ENCODE data around the gene CYP2A7. TPM values are rescaled to one million over a fixed set of nuclear protein-coding genes. Genes with fewer than 3 reads are reported as not detected.

The CYP2A7 gene
- total and polyA plus RNA-seq, 2 of the 8 experiments (the other 6 are each of a cell fraction or from before 2014, with no cell fraction given): 0.23 TPM; not detected in 1

GRCh38 chr19:40906512-40906911 is 24.5 kb upstream of the CYP2A7 start:
- no peak for TF ChIP-seq TAF1 (IDR thresholded peaks at IDR 0.05; ENCODE audit: low read depth, low read length)
- no peak for TF ChIP-seq TAF7 (optimal IDR thresholded peaks at IDR 0.05; ENCODE audit: borderline replicate concordance, low read depth, low read length)
- TF ChIP-seq FOSL1 (IDR thresholded peaks at IDR 0.05; ENCODE audit: insufficient read depth, low read depth, low read length): no peak
- no peak for TF ChIP-seq SRF (IDR thresholded peaks at IDR 0.05; ENCODE audit: low read depth, low read length)
- TF ChIP-seq RXRA (IDR thresholded peaks at IDR 0.05; ENCODE audit: insufficient read depth, low read depth, low read length): no peak
- TF ChIP-seq USF2 (IDR thresholded peaks at IDR 0.05; ENCODE audit: low read length): no peak
- no peak for TF ChIP-seq POU5F1 (IDR thresholded peaks at IDR 0.05; ENCODE audit: low read depth, low read length)
- no peak for TF ChIP-seq CHD2 (IDR thresholded peaks at IDR 0.05; ENCODE audit: low read length)
- FAIRE-seq: no peak
- no peak overlapping the region for H2BK15ac ChIP-seq (ENCODE audit: low read length)

More at GRCh38 chr19:40906512-40906911, 24.5 kb upstream of the CYP2A7 start:
- H3K27ac ChIP-seq (ENCODE audit: low read depth, low read length): no peak overlapping the region
- no peak overlapping the region for H4K5ac ChIP-seq (ENCODE audit: insufficient read length, low read depth, low read length)
- H3K4me2 ChIP-seq (ENCODE audit: insufficient read depth in 1 of 2, low read depth in 2 of 2, low read length in 2 of 2): no peak overlapping the region
- no peak overlapping the region for H2BK5ac ChIP-seq (ENCODE audit: low read depth, low read length)
- H2BK120ac ChIP-seq (replicated peaks; ENCODE audit: low read depth, low read length): no peak overlapping the region
- no peak overlapping the region for H2AK5ac ChIP-seq (ENCODE audit: low read depth, low read length)
- H3K18ac ChIP-seq (ENCODE audit: extremely low read depth, low read length): no peak overlapping the region
- H3K23ac ChIP-seq (ENCODE audit: insufficient read length): no peak overlapping the region
- no peak overlapping the region for H2BK20ac ChIP-seq (ENCODE audit: low read length)
- no peaks in the 10 kb centered on the region for H4K20me1 ChIP-seq (replicated peaks in 1 of 2; ENCODE audit: control insufficient read depth in 1 of 2, insufficient read depth in 2 of 2, low read length in 2 of 2)
- H3K23me2 ChIP-seq (ENCODE audit: low read depth, low read length): no peaks in the 10 kb centered on the region
- no peak overlapping the region for H3K4ac ChIP-seq (replicated peaks; ENCODE audit: insufficient read length, low read depth, low read length)
- no peaks in the 10 kb centered on the region for H3K79me1 ChIP-seq (ENCODE audit: low read depth, low read length)
- no peaks in the 10 kb centered on the region; a peak in 1 of 7 replicates for H3K27me3 ChIP-seq (replicated peaks in 1 of 4; ENCODE audit: control insufficient read depth in 3 of 4, extremely low read depth in 1 of 4, insufficient read depth in 3 of 4, low read length in 3 of 4)
- no peak overlapping the region for H3K4me3 ChIP-seq (ENCODE audit: extremely low read depth in 1 of 4, insufficient read depth in 2 of 4, low read depth in 3 of 4, low read length in 4 of 4)
- no peak overlapping the region for H3K9ac ChIP-seq (replicated peaks in 1 of 4; ENCODE audit: extremely low read depth in 1 of 4, low read depth in 3 of 4, low read length in 3 of 4)
- no peaks in the 10 kb centered on the region for H3K79me2 ChIP-seq (ENCODE audit: control insufficient read depth in 1 of 2, insufficient read depth in 2 of 2, low read length in 2 of 2)
- CTCF ChIA-PET (ENCODE audit: partially characterized antibody): interaction anchor here (1.3 to 2.1 kb wide), 3 partner anchors 86 to 238 kb away, joined by 3 to 5 read pairs (median 5); partner anchors contain the start of genes COQ8B and ITPKC
- H4K91ac ChIP-seq (replicated peaks; ENCODE audit: insufficient read length, low read length): no peak overlapping the region
- POLR2A ChIA-PET (ENCODE audit: partially characterized antibody): no interaction called here
- no peaks in the 10 kb centered on the region for H3K9me3 ChIP-seq (ENCODE audit: insufficient read depth in 2 of 2, low read depth in 1 of 2, low read length in 1 of 2)
- peaks cover 0 to 3% (median 0%) of the 10 kb centered on the region in 4 experiments; a peak in 1 of 7 replicates for H3K4me1 ChIP-seq (replicated peaks in 1 of 4; ENCODE audit: control insufficient read depth in 3 of 4, insufficient read depth in 4 of 4, low read length in 3 of 4)
- H3K14ac ChIP-seq (ENCODE audit: insufficient read length): no peak overlapping the region
- H2AFZ ChIP-seq (ENCODE audit: low read length): no peak overlapping the region
- no peaks in the 10 kb centered on the region for H3K36me3 ChIP-seq (ENCODE audit: control insufficient read depth in 2 of 4, insufficient read depth in 4 of 4, low read length in 3 of 4)
- DNase-seq (ENCODE audit: low read depth in 1 of 2, low spot score in 2 of 2): no peak
- no peak overlapping the region for H3K56ac ChIP-seq (replicated peaks; ENCODE audit: insufficient read length, low read depth, low read length)
- H4K8ac ChIP-seq (ENCODE audit: extremely low read depth, insufficient read depth, low read length): no peak overlapping the region
- H2BK12ac ChIP-seq (ENCODE audit: low read depth, low read length): no peak overlapping the region
